Skeletal muscle cell (primary cell): ENCODE results near the gene JADE2.

ENCODE experiments used
- DNase-seq: peaks from one replicate; pipeline ENCODE4 v3.0.0-alpha.2; 2010; ENCODE audit warnings: low read depth
- H3K4me3 ChIP-seq: 2 replicates; pipeline ENCODE4 v1.5.1; 2011; ENCODE audit warnings: low read depth, mild to moderate bottlenecking, control low read depth, low read length, moderate library complexity

The JADE2 gene

DNA sequence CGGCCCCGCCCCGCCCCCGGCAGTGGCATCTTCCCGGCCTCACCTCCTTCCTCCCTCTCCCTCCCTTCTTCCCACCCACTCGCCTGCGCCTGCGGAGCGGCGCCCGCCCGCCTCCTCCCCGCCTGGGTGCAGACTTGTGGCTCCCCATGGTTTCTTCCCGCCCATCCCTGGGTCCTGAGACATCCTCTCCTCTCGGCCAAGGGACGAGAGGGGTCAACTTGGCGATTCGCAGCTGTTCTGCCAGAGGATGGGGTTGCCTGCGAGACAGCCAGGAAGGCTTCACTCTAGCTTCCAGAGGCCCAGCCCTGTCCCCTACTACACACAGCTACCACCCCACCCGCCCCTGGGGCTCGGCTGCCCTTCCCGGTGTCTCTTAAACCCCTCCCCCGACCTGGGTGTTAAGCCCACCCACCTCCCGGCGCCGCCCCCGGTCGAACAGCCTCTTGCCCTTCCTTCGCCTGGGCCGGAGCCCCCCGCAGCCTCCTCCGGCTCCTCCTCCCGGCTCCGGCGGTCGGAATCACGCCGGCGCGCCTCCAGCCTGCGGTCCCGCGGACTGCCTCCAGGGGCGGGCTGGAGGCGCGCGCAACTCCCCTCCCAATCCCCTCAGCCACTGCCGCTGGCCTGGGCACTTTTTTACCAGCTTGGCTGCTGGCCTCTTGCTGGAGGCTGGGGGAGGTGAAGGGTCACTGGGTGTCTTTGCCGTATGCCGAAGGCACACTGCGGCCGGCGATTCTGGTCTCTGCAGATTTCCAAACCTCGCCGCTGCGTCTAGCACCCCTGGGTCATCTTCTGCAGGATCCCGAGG lies 1.9 kb downstream of the JADE2 start:
- peak overlapping the region; percentile 77 for H3K4me3 ChIP-seq
- DNase-seq = peak; percentile 77

DNA sequence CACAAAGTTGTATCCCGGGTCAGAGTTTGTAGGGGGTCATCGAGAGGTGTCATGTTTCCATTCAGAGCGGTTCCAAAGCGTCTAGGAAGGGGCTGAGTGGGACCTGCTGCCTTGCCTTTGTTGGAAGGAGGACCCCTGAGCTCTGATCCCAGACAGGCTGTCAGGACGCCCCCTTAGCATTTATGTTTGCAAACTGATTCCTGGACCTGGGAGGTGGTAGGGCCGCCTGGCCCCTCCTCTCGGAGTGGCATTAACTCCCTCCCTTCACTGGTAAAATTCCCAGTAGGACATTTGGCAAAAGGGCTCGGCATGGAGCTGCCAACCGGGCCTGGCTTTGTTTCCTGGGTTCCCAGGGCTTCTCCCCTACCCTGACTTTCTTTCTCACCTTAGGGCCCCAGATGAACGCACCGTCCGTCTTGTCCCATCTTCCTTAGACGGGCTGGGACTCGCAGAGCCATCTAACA lies 2.5 kb downstream of the JADE2 start:
- DNase-seq = no peak
- H3K4me3 ChIP-seq = peak overlapping the region; percentile 77

DNA sequence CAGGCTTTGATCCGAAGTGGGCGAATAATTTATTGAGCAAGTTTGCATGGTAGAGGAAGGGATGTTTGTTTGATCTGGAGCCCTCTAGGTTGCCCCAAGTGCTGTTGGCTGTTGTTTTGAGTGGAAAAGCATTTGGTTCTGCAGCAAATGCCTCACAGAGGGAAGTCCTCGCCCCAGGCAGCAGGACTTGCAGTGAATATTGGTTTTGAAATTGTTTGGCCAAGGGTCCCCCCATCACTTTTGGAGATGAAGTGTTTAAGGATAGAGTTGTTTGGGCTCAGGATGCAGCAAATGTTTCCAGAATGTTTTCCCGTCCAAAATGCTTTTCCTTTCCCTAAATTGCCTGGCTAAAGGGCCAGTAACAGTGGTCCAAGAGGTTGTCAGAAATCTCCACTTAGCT lies 3.1 kb downstream of the JADE2 start:
- no peak for DNase-seq
- H3K4me3 ChIP-seq = no peak overlapping the region

DNA sequence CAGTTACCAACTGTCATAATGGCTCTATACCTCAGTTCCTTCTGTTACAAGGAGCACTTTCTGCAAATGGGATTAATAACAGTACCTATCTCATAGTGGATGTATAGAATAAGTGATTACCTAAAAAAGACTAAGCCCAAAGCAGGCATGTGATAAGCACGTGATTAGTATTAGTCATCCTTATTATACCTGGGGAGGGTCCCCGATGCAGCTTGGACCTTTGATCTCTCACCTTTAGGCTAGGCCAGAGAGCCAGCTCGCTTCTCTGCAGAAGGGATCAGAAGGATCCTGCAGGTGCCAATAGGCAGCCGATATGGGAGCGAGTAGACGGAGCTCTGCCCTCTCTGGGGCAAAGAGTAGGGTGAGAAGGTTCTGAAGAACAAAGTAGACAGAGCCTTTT lies 4.0 kb downstream of the JADE2 start:
- no peak for DNase-seq
- H3K4me3 ChIP-seq = no peak overlapping the region

DNA sequence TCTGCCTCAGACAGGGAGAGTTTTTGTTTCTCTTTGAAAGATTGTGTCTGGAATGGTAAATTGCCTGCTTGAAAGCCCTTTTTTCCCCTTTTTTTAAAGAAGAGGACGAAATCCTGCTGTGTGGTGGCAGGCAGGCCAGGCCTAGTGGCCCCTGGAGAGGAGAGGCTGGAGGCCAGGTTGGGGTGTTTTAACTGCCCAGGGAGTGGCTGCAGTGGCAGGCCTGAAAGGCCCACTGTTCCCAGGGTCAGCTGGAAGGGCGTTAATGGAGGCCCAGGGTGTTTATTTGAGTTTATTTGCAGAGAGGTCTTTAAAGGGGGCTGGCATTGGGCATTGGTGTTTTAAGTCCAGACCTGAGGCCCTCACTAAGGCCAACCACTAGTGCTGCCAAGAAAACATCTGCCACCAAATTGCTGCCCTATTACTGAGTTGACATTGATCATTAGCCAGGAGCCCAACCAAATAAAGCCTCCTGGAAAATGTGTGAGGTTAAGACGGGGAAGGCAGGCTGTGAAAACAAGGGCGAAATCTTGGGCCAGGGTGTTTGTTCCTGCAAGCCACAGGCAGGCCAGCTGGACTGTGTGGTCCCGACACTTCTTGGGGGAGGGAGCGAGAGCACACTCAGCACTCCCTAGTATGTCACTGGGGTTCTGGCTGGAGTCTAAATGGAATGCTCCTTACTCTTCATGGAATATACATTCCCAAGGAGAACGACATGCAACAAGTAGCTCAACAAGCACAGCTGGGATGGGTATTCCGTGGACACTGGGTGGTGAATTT lies 5.0 kb downstream of the JADE2 start:
- H3K4me3 ChIP-seq = no peak overlapping the region
- no peak for DNase-seq

DNA sequence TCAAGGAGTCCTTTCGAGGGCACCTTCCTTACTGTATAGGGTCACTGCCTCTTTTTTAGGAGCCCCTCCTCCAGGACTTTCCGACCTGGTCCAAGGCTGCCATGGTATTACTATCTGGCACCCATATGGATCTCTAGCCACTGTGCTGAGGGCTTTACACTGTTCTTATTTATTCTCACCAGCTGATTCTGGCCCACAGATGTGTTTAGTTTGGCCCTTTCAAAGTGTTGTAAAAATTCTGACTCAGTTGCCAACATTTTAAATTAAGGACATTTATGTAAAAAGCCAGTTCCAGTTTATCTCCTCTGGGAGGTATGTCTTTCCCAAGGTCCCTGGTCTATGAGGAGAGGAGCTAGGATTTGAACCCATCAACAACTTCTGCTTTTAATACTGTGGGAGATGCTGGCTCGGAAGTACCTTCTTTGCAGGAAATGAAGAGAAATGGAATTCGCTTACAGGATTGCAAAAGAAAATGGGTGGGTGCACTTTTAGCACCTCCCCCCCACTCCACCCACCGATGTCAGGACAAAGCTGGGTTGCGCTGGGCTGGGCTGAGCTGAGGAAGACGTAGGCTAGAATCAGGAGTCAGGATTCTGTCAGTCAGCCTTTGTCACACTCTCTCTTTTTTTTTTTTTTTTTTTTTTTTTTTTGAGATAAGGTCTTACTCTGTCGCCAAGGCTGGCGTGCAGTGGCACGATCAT lies 7.8 kb downstream of the JADE2 start:
- no peak for DNase-seq

DNA sequence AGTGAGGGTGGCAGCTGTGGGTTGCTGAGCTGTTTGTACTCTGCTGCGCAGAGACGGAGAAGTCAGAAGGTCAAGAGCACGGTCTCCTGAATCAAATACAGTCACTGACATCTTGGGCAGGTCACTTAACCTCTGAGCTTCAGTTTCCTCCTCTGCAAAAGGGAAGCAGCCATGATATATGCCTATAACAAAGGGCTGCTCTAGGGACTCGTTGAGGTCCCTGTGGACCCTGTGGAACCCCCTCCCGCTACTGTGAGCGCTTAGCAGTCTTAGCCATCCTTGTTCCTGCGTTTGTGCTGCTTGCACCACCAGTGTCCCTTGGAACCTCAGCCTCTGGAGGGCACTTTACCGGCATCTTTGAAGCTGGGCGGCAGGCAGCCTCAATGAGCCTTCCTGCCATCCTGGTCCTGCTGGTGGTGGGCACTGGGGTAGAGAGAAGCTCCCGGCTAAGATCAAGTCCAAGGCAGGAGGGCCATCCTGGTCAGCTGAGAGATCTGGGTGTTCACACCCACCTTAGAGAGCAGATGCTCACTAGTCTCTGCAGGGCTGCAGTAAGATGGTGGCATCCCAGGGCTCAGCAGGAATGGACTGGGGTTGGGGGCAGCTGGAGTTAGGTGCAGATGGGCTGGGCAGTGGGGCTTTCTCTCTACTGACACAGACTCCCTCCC lies 8.7 kb downstream of the JADE2 start:
- DNase-seq = no peak
- no peak overlapping the region for H3K4me3 ChIP-seq

More for the DNA sequence above, 7.8 kb downstream of the JADE2 start:
- H3K4me3 ChIP-seq = no peak overlapping the region

DNA sequence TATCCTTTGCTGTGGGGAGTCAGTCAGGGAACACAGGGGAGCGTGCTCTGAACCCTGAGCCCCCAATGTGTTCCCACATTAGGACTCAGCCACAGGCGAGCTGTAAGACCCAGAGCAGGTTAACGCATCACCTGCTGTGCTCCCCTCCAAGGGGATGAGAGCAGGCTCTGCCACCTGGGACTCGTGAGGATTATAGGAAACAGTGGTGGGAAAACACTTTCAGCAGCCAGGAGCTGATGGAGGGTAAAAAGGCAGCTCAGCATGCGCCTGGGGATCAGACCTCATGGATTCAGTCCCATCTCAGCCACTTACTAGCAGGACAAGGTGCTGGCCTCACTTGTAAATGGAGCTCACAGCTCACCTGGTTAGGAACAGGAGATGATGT lies 9.2 kb downstream of the JADE2 start:
- no peak for DNase-seq
- H3K4me3 ChIP-seq = no peak overlapping the region

DNA sequence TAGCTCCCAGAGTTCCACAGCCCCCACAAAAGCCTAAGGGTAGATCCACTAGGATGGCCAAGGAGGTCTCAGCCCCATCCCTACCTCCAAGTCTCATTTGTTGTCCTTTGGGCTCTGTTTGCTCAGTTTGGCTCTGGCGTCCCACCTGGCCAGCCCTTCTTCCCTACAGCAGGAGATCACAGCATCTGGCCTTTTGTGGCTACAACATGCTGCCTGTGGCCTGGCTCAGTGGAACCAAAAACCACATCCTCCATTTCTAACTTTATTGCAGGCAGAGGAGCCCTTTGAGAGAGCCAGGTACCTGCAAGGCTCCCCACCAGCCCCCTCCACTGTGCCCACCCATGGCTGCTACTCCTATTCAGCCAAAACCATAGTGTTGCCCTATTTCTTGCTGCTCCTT lies 11.4 kb downstream of the JADE2 start:
- H3K4me3 ChIP-seq = no peak overlapping the region
- no peak for DNase-seq

DNA sequence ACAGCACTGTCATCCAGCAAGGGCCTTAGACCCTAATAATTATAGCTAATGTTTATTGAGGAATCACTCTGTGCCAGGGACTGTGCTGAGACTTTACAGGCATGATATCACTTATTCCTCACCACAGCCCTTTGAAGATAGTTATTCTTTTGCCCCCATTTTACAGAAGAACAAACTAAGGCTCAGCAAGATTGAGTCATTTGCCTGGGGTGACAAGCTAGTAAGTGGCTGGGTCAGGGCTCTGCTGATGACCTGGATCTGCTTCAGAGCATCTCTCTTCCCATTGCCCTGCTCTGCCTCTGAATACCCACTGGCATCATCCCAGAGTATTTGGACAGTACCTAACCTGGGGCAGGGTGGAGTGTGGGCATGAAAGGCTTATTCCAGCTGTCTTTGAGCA lies 11.8 kb downstream of the JADE2 start:
- no peak for DNase-seq
- no peak overlapping the region for H3K4me3 ChIP-seq

DNA sequence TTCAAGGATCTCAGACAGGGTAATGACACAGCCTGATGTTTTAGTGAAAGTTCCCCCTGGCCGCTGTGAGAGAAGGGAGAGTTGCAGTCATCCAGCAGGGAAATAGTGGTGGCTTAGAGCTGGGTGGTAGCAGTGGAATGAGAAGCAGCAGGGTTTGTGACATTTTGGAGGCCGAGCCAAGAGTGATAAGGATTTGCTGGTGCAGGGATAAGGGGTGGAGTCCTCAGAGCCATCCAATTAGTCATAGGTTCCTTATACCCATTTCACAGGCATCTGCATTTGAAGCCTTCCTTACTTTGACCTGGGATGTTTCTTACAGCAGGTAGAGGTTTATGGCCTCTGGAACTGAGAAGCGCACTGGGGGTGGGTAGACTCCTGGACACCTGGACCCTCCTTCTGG lies 12.8 kb downstream of the JADE2 start:
- no peak for DNase-seq

DNA sequence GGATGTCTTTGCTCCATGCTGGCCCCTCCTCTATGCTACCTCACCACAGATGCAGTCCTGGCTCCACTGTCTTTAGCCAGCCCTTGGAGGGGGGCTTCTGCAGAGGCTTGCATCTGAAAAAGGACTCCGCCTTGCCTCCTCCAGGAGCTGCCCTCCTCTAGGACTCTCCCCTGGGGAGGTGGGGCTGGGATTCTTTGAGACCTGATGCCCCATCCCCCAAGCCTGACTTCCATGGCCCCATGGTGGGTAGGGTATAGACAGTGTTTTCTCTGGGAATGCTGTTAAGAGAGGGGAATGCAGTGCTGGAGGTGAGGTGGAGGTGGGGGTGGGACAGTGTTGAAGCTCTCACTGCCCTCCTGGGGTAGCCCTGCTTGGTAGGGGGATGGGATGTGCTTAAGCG lies 14.3 kb downstream of the JADE2 start:
- DNase-seq = no peak
- no peak overlapping the region for H3K4me3 ChIP-seq

More for the DNA sequence above, 12.8 kb downstream of the JADE2 start:
- H3K4me3 ChIP-seq = no peak overlapping the region

DNA sequence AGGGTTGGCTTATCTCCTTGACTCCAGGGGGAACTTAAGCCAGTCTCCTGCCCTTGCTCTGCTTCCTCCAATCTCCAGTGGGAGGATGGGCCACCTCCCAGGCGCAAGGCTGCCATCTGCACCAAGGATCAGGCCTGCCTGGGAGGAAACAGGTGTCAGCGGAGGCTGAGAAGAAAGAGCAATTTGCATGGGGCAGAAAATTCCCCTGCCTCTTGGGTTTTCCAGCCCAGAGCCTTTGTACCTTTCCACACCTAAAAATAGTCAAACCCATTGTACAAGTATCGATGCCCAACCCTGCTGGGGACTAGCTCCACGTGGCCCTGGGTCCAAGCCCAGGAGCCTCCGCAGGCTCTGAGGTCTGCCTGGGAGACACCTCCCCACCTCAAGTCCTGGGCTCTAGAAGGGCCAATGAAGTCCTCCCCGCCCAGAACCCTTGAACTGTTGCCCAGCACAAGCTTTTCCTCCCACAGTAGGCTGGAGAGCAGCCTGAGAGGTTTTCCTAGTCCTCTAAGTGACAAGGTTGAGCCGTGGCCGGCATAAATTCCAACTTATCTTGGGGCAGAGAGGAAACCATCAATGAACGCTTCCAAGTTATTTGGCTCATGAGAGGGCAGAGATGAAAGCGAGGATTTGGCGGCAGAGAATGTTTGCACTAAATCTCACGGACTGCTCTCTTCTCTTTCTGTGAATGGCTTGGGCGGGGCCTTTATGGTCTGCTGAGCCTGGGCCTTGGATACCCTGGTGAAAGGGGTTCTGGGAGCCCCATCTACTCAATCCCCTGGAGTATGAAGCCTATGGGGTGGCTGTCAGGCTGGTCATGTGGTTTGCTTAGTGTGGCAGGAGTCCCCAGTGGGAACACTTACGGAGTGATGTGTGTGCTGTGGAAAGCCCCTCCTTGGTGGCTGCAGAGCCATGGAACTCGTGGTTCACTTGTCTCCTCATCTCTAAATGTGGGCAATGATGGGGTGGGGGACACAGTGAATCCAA lies 15.6 kb downstream of the JADE2 start:
- H3K4me3 ChIP-seq = no peak overlapping the region
- DNase-seq = no peak

DNA sequence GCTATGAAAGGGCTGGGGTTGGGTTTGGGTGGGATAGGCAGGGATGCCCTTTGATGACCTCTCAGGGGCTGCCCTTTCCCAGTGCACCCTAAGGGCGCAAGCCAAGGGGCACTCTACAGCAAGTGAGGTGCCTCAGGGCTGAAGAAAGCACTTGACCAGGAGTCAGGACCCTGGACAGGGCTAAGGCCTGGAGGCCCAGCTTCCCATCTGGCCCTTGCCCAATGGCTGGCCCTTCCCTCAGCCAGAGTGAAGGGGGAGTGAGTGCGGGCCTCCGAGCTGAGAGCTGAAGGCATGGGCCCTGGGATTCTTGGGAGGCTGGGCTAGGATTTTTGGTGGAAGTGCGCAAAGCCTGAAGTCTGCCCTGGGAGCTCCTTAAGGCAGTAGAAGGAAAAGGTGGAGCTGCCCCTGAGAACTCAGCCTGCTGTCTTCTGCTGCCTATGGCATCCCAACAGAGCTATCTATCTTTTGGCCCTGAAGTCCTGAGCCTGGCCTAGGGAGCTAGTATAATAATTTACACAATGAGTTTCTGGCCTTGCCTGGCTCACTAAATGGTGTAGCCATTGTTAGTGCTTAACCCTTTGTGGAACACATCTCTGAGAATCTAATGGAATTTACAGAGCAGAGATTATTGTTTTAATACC lies 16.4 kb downstream of the JADE2 start:
- H3K4me3 ChIP-seq = no peak overlapping the region
- DNase-seq = no peak

DNA sequence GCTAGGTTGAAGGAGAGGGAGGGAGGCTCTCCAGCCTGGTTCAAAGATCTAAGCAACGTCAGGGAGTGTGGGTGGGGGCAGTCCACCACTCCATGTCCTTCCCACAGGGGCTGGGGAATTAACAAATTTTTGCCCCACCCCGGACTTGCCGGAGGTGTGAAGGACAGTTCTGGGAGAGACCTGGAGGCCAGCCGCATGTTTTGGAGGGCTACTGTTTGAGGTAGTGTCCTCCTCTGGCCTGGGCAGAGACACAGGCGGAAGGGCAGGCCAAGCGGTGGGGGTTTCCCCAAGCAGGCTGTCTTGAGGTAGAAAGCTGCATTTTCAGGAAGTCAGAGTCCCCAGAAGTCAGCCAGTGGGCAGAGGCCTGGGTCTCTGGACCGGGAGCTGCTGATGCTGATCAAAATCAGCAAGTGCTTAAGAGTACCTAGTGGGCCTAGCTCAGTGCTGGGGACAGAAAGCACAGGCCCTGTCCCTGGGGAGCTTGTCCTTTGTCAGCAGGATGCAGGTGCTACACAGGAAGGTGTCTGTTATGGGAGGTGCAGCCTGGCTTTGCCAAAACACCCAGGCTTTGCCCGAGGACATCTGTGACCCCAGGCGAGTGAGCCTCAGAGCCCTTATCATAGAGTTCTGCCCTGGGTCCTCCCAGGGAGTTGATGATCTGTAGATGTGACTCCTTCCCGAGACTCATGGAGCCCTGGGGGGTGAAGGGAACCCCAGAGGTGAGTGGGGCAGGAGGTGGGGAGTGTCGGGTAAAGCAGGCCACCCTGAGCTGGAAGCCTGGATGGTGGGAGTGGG lies 18.5 kb downstream of the JADE2 start:
- no peak for DNase-seq
- no peak overlapping the region for H3K4me3 ChIP-seq

DNA sequence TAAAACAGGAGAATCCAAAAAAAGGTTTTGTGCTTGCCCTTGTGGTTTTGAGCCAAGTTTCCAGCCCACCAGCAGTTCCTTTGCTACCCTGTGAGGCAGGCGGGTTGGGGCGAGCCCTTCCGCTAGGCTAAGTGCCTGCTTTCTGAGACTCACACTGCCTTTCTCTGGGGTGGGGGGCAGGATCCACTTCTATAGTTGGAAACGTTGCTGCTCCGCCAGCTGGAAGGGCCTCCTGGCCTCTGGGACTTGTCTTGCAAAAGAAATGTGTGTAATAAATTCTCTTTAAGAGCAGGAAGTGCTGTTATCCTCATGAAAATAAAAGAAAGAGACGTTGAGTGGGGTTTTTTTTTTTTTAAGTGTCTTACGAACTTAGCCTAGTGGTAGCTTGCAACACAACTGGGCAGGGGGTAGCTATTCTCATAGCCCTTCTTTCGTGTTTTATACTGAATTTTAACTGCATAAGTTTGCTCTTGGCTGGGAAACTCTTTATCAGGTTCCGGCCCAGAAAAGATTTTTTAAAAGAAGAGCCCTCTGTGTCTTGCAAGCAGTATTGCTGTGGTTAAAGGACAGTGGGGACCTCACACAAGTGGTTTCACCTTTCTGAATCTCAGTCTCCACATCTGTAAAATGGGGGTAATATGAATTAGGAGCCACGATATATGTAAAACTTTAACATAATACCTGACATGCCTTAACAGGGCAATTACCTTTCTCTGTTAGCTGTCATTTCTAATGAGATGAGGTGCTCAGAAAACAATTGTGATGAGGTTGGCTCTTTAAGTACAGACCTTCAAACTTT lies 19.8 kb downstream of the JADE2 start:
- H3K4me3 ChIP-seq = no peak overlapping the region

DNA sequence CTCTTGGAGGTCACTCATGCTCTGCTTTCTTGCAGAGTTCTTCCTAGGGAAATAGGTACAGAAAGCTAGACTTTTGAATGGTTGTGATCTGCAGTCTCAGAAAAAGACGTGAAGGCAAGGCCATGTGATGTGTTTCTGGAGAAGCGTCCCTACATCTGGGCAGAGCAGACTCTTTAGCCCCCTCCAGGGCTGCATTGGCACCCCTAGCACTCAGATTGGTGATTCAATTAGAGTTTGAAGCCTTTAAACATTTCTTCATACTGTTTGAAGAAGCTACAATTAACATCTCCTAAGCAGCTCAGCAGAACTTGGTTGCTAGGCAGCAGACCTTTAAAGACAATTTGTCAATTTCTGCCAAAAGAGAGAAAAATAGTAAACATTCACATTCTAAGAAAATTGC lies 21.6 kb downstream of the JADE2 start:
- DNase-seq = no peak
- H3K4me3 ChIP-seq = no peak overlapping the region

More for the DNA sequence above, 19.8 kb downstream of the JADE2 start:
- peak; percentile 71 for DNase-seq
